H4 (cell line): ENCODE data around the gene TEAD1. TPM values are rescaled to one million over a fixed set of nuclear protein-coding genes. Genes with fewer than 3 reads are reported as not detected.
A peak's percentile ranks its signal among the peaks of the same experiment; 100 is the strongest.

Experiments
- DNase-seq: peaks from one replicate; pipeline ENCODE4 v3.0.0-alpha.2; 2015; ENCODE audit warnings: low spot score
- total RNA-seq: library from RNA; depleted of rRNA; stranded (reverse); fragments of >200 nt; shearing (Covaris generic); gene quantifications from 2 replicates; pipeline ENCODE4 v1.2.3, GENCODE V29; 2014

TEAD1 gene
- total RNA-seq, 1 experiment from 2014 or later, result 42.3 TPM

GRCh38 chr11:12897867-12898266 is 223.6 kb downstream of the TEAD1 start:
- no peak for DNase-seq

GRCh38 chr11:12900496-12900895 is 226.3 kb downstream of the TEAD1 start:
- DNase-seq, result peak; percentile 71

GRCh38 chr11:12901272-12901671 is 227.1 kb downstream of the TEAD1 start:
- DNase-seq, result no peak

- no peak for DNase-seq
These were observed 227.8 kb downstream of the TEAD1 start for GRCh38 chr11:12901874-12902481.

- DNase-seq, result no peak
These were observed 228.7 kb downstream of the TEAD1 start for GRCh38 chr11:12902791-12903486.

GRCh38 chr11:12905435-12905834 is 231.2 kb downstream of the TEAD1 start:
- no peak for DNase-seq

GRCh38 chr11:12906501-12906900 is 232.3 kb downstream of the TEAD1 start:
- no peak for DNase-seq

- no peak for DNase-seq
These were observed 235.7 kb downstream of the TEAD1 start for GRCh38 chr11:12909879-12910278.

GRCh38 chr11:12914400-12914912 is 240.2 kb downstream of the TEAD1 start:
- DNase-seq, result no peak

- no peak for DNase-seq
These were observed 240.9 kb downstream of the TEAD1 start for GRCh38 chr11:12915093-12915492.

- DNase-seq, result no peak
These were observed 243.6 kb downstream of the TEAD1 start for GRCh38 chr11:12917822-12918221.

GRCh38 chr11:12918667-12919066 is 244.4 kb downstream of the TEAD1 start:
- no peak for DNase-seq

GRCh38 chr11:12922418-12922817 is 248.2 kb downstream of the TEAD1 start:
- no peak for DNase-seq

- DNase-seq, result no peak
These were observed 248.8 kb downstream of the TEAD1 start for GRCh38 chr11:12922980-12923507.

- DNase-seq, result no peak
These were observed 250.4 kb downstream of the TEAD1 start for GRCh38 chr11:12924650-12925049.

GRCh38 chr11:12925520-12925919 is 251.3 kb downstream of the TEAD1 start:
- no peak for DNase-seq

- DNase-seq, result no peak
These were observed 253.0 kb downstream of the TEAD1 start for GRCh38 chr11:12927221-12927620.

GRCh38 chr11:12927886-12928285 is 253.7 kb downstream of the TEAD1 start:
- no peak for DNase-seq

- no peak for DNase-seq
These were observed 256.6 kb downstream of the TEAD1 start for GRCh38 chr11:12930850-12931249.

GRCh38 chr11:12932485-12932884 is 258.3 kb downstream of the TEAD1 start:
- no peak for DNase-seq

- no peak for DNase-seq
These were observed 262.0 kb downstream of the TEAD1 start for GRCh38 chr11:12936200-12936599.

- DNase-seq, result no peak
These were observed 264.5 kb downstream of the TEAD1 start for GRCh38 chr11:12938590-12939247.

- DNase-seq, result no peak
These were observed 267.4 kb downstream of the TEAD1 start for GRCh38 chr11:12941671-12942070.
